ENCODE measurements around the gene CFAP299. TPM values are rescaled to one million over a fixed set of nuclear protein-coding genes. Genes with fewer than 3 reads are reported as not detected.
"Not testable (repeated sequence)": the region's sequence is repeated elsewhere in the genome, so short reads cannot be mapped to it uniquely, and the experiment has no call there.

CFAP299 gene
- total RNA-seq, 2 experiments from 2014 or later: not detected

- H3K36me3 Mint-ChIP-seq (ENCODE audit: low read depth): no peaks in the 10 kb centered on the region
- H3K27me3 Mint-ChIP-seq (ENCODE audit: low read depth): peaks cover 18% of the 10 kb centered on the region
- H3K27ac Mint-ChIP-seq: no peak overlapping the region
- ChIA-PET POLR2A (no interaction called here), CTCF (no interaction called here)
- DNase-seq (no peak), ATAC-seq (no peak)
- H3K4me3 Mint-ChIP-seq: peak overlapping the region; percentile 77
- no peaks in the 10 kb centered on the region for H3K9me3 Mint-ChIP-seq (ENCODE audit: insufficient read depth)
- peaks cover 10% of the 10 kb centered on the region for H3K4me1 Mint-ChIP-seq (ENCODE audit: low read depth)
These were observed 340 bp upstream of the CFAP299 start for GRCh38 chr4:80335226-80335553.

GRCh38 chr4:80336582-80336981 lies 1.1 kb downstream of the CFAP299 start:
- ATAC-seq (no peak), DNase-seq (no peak)
- no peak overlapping the region for H3K4me3 Mint-ChIP-seq
- CTCF ChIA-PET: no interaction called here
- no peaks in the 10 kb centered on the region for H3K9me3 Mint-ChIP-seq (ENCODE audit: insufficient read depth)
- H3K27ac Mint-ChIP-seq: no peak overlapping the region
- H3K4me1 Mint-ChIP-seq (ENCODE audit: low read depth): peaks cover 10% of the 10 kb centered on the region
- POLR2A ChIA-PET: no interaction called here
- peaks cover 18% of the 10 kb centered on the region for H3K27me3 Mint-ChIP-seq (ENCODE audit: low read depth)
- no peaks in the 10 kb centered on the region for H3K36me3 Mint-ChIP-seq (ENCODE audit: low read depth)

GRCh38 chr4:80340036-80340435 lies 4.5 kb downstream of the CFAP299 start:
- ChIA-PET CTCF (no interaction called here), POLR2A (no interaction called here)
- H3K9me3 Mint-ChIP-seq (ENCODE audit: insufficient read depth): peaks cover 3% of the 10 kb centered on the region
- no peak overlapping the region for H3K4me3 Mint-ChIP-seq
- peaks cover 15% of the 10 kb centered on the region for H3K27me3 Mint-ChIP-seq (ENCODE audit: low read depth)
- no peak for ATAC-seq
- DNase-seq: no peak
- H3K36me3 Mint-ChIP-seq (ENCODE audit: low read depth): no peaks in the 10 kb centered on the region
- peaks cover 17% of the 10 kb centered on the region for H3K4me1 Mint-ChIP-seq (ENCODE audit: low read depth)
- H3K27ac Mint-ChIP-seq: no peak overlapping the region

GRCh38 chr4:80342684-80343083 lies 7.2 kb downstream of the CFAP299 start:
- H3K36me3 Mint-ChIP-seq (ENCODE audit: low read depth); H3K27ac Mint-ChIP-seq; H3K4me1 Mint-ChIP-seq (ENCODE audit: low read depth); ATAC-seq; H3K4me3 Mint-ChIP-seq; CTCF ChIA-PET; H3K9me3 Mint-ChIP-seq (ENCODE audit: insufficient read depth); POLR2A ChIA-PET; H3K27me3 Mint-ChIP-seq (ENCODE audit: low read depth); DNase-seq: not testable (repeated sequence)

- Mint-ChIP-seq H3K36me3 (ENCODE audit: low read depth) (no peaks in the 10 kb centered on the region), H3K4me1 (ENCODE audit: low read depth) (peaks cover 7% of the 10 kb centered on the region), H3K9me3 (ENCODE audit: insufficient read depth) (peaks cover 3% of the 10 kb centered on the region), H3K4me3 (no peak overlapping the region), H3K27me3 (ENCODE audit: low read depth) (peaks cover 7% of the 10 kb centered on the region), H3K27ac (no peak overlapping the region)
- ATAC-seq (no peak), DNase-seq (no peak)
- ChIA-PET POLR2A (no interaction called here), CTCF (no interaction called here)
These were observed 8.4 kb downstream of the CFAP299 start for GRCh38 chr4:80343887-80344286.

- Mint-ChIP-seq H3K4me3 (no peak overlapping the region), H3K4me1 (ENCODE audit: low read depth) (peaks cover 11% of the 10 kb centered on the region), H3K27ac (no peak overlapping the region), H3K36me3 (ENCODE audit: low read depth) (no peaks in the 10 kb centered on the region), H3K9me3 (ENCODE audit: insufficient read depth) (no peaks in the 10 kb centered on the region), H3K27me3 (ENCODE audit: low read depth) (peaks cover 36% of the 10 kb centered on the region)
- no peak for ATAC-seq
- ChIA-PET CTCF (interaction anchor here (2.1 kb wide), 1 partner anchor 630 kb away, joined by 12 read pairs; no protein-coding TSS in a partner anchor), POLR2A (no interaction called here)
- no peak for DNase-seq
These were observed 24.6 kb downstream of the CFAP299 start for GRCh38 chr4:80360084-80360483.

GRCh38 chr4:80360900-80361299 lies 25.4 kb downstream of the CFAP299 start:
- ChIA-PET POLR2A (no interaction called here), CTCF (interaction anchor here (0.9 kb wide), 1 partner anchor 1408 kb away, joined by 3 read pairs; no protein-coding TSS in a partner anchor)
- H3K4me1 Mint-ChIP-seq (ENCODE audit: low read depth): peaks cover 11% of the 10 kb centered on the region
- no peaks in the 10 kb centered on the region for H3K9me3 Mint-ChIP-seq (ENCODE audit: insufficient read depth)
- no peaks in the 10 kb centered on the region for H3K36me3 Mint-ChIP-seq (ENCODE audit: low read depth)
- peaks cover 36% of the 10 kb centered on the region for H3K27me3 Mint-ChIP-seq (ENCODE audit: low read depth)
- no peak overlapping the region for H3K27ac Mint-ChIP-seq
- no peak for ATAC-seq
- no peak overlapping the region for H3K4me3 Mint-ChIP-seq
- DNase-seq: no peak

GRCh38 chr4:80361329-80361900 lies 25.9 kb downstream of the CFAP299 start:
- Mint-ChIP-seq H3K4me1 (ENCODE audit: low read depth) (peaks cover 11% of the 10 kb centered on the region), H3K27ac (no peak overlapping the region), H3K36me3 (ENCODE audit: low read depth) (no peaks in the 10 kb centered on the region), H3K4me3 (no peak overlapping the region), H3K27me3 (ENCODE audit: low read depth) (peaks cover 34% of the 10 kb centered on the region), H3K9me3 (ENCODE audit: insufficient read depth) (no peaks in the 10 kb centered on the region)
- ATAC-seq: no peak
- no peak for DNase-seq
- ChIA-PET POLR2A (no interaction called here), CTCF (interaction anchor here (0.9 to 1.7 kb wide), 4 partner anchors 116 to 1409 kb away, joined by 3 to 9 read pairs (median 4); no protein-coding TSS in a partner anchor)

- ChIA-PET CTCF (interaction anchor here (0.5 to 1.7 kb wide), 13 partner anchors 77 to 690 kb away, joined by 3 to 13 read pairs (median 3); no protein-coding TSS in a partner anchor), POLR2A (interaction anchor here (1.0 kb wide), 1 partner anchor 627 kb away, joined by 3 read pairs; no protein-coding TSS in a partner anchor)
- no peak for ATAC-seq
- peak; percentile 67 for DNase-seq
- Mint-ChIP-seq H3K36me3 (ENCODE audit: low read depth) (no peaks in the 10 kb centered on the region), H3K27me3 (ENCODE audit: low read depth) (peaks cover 22% of the 10 kb centered on the region), H3K9me3 (ENCODE audit: insufficient read depth) (no peaks in the 10 kb centered on the region), H3K4me1 (ENCODE audit: low read depth) (peaks cover 11% of the 10 kb centered on the region), H3K4me3 (no peak overlapping the region), H3K27ac (no peak overlapping the region)
These were observed 27.1 kb downstream of the CFAP299 start for GRCh38 chr4:80362578-80363181.

- Mint-ChIP-seq H3K9me3 (ENCODE audit: insufficient read depth) (no peaks in the 10 kb centered on the region), H3K4me3 (no peak overlapping the region), H3K36me3 (ENCODE audit: low read depth) (peaks cover 2% of the 10 kb centered on the region), H3K4me1 (ENCODE audit: low read depth) (no peaks in the 10 kb centered on the region), H3K27ac (no peak overlapping the region), H3K27me3 (ENCODE audit: low read depth) (peaks cover 2% of the 10 kb centered on the region)
- DNase-seq: peak; percentile 64
- ChIA-PET POLR2A (no interaction called here), CTCF (interaction anchor here (0.8 to 2.6 kb wide), 8 partner anchors 9 to 674 kb away, joined by 3 to 11 read pairs (median 4); no protein-coding TSS in a partner anchor)
- ATAC-seq: peak; percentile 71
These were observed 30.4 kb downstream of the CFAP299 start for GRCh38 chr4:80365928-80366327.

- H3K4me1 Mint-ChIP-seq (ENCODE audit: low read depth): no peaks in the 10 kb centered on the region
These were observed 32.2 kb downstream of the CFAP299 start for GRCh38 chr4:80367737-80368136.

GRCh38 chr4:80370635-80371034 lies 35.1 kb downstream of the CFAP299 start:
- no peak overlapping the region for H3K4me3 Mint-ChIP-seq
- peaks cover 8% of the 10 kb centered on the region for H3K9me3 Mint-ChIP-seq (ENCODE audit: insufficient read depth)
- ChIA-PET POLR2A (no interaction called here), CTCF (no interaction called here)
- H3K36me3 Mint-ChIP-seq (ENCODE audit: low read depth): peaks cover 2% of the 10 kb centered on the region
- ATAC-seq: no peak
- H3K27ac Mint-ChIP-seq: no peak overlapping the region
- H3K4me1 Mint-ChIP-seq (ENCODE audit: low read depth): no peaks in the 10 kb centered on the region
- H3K27me3 Mint-ChIP-seq (ENCODE audit: low read depth): no peaks in the 10 kb centered on the region
- DNase-seq: no peak

More at GRCh38 chr4:80367737-80368136, 32.2 kb downstream of the CFAP299 start:
- CTCF ChIA-PET: interaction anchor here (1.1 kb wide), 1 partner anchor 596 kb away, joined by 3 read pairs; no protein-coding TSS in a partner anchor
- POLR2A ChIA-PET: no interaction called here
- no peak for ATAC-seq
- H3K9me3 Mint-ChIP-seq (ENCODE audit: insufficient read depth): peaks cover 8% of the 10 kb centered on the region
- H3K4me3 Mint-ChIP-seq: no peak overlapping the region
- no peak for DNase-seq
- H3K27ac Mint-ChIP-seq: no peak overlapping the region
- H3K36me3 Mint-ChIP-seq (ENCODE audit: low read depth): peaks cover 2% of the 10 kb centered on the region
- peaks cover 2% of the 10 kb centered on the region for H3K27me3 Mint-ChIP-seq (ENCODE audit: low read depth)

Measured in activated CD8-positive, alpha-beta T cell treated with anti-CD3 and anti-CD28 coated beads, Interleukin-2, amount 10 ng/mL, durations not matched to agents 7 days and 5 days (primary cell).